Body of pancreas (tissue), 4 donors: Measurements from ENCODE around the gene HOXA11. TPM values are rescaled to one million over a fixed set of nuclear protein-coding genes. Genes with fewer than 3 reads are reported as not detected.

Experiments used
- ATAC-seq: fragments of 150-250 bp; one replicate; pipeline ENCODE4 v1.9.1; 2016
- DNase-seq, 4 donors: peaks; one replicate each; pipeline ENCODE4 v3.0.0-alpha.2; 2019
- H3K27ac ChIP-seq, 4 donors: fragments of 200-600 bp; sonication (generic); 1 replicate in 3 of 4; 2 replicates in 1 of 4; pipeline versions ENCODE4 v1.5.1 to v1.6.1; 2016 to 2019; ENCODE audit warnings: mild to moderate bottlenecking in 1 of 4, mixed read lengths in 1 of 4, moderate library complexity in 1 of 4
- H3K27me3 ChIP-seq, 2 donors: fragments of 200-600 bp; sonication (generic); one replicate each; pipeline ENCODE4 v1.6.0; 2016; ENCODE audit warnings: mild to moderate bottlenecking in 1 of 2
- H3K36me3 ChIP-seq, 2 donors: fragments of 200-600 bp; sonication (generic); replicated peaks in 1 of 2; 2 replicates each; pipeline ENCODE4 v1.5.1; 2016; ENCODE audit warnings: low read depth in 2 of 2; ENCODE audit not compliant: insufficient read depth in 1 of 2
- H3K4me1 ChIP-seq: fragments of 200-600 bp; sonication (generic); one replicate; pipeline ENCODE4 v1.6.0; 2016
- H3K4me3 ChIP-seq, 2 donors: fragments of 200-600 bp; sonication (generic); 1 replicate in 1 of 2; 2 replicates in 1 of 2; pipeline ENCODE4 v1.5.1; 2016 to 2019
- H3K9me3 ChIP-seq, 3 donors: fragments of 200-600 bp; sonication (generic); 1 replicate in 2 of 3; 2 replicates in 1 of 3; pipeline ENCODE4 v1.5.1; 2016
- CTCF ChIP-seq, 7 experiments: fragments of 450-650 bp in 4 of 7; fragments of 200-600 bp in 3 of 7; sonication (generic) in 3 of 7; IDR thresholded peaks; one replicate each; pipeline ENCODE4 v1.5.1; 2016 to 2019; ENCODE audit warnings: antibody characterized with exemption in 7 of 7
- POLR2A ChIP-seq, 3 donors: fragments of 450-650 bp; IDR thresholded peaks; one replicate each; pipeline ENCODE4 v1.6.1; 2016; ENCODE audit warnings: antibody characterized with exemption in 3 of 3, mild to moderate bottlenecking in 2 of 3
- WGBS, 2 donors: methylation state at CpG; one replicate each; pipeline ENCODE4 v1.1.5; 2017; 5-methylcytosine and 5-hydroxymethylcytosine counted together
- intact Hi-C: fragments of 100-400 bp; cut with DNase I; formaldehyde crosslinking; loops from one replicate; pipeline ENCODE4 v1.15.1; 2023
- total RNA-seq, 2 donors: library from RNA; depleted of rRNA; stranded (reverse); fragments of >200 nt; gene quantifications; one replicate each; pipeline ENCODE4 v1.1.0, GENCODE V29; 2016

HOXA11 gene
- total RNA-seq, 2 donors from 2014 or later: not detected

DNA sequence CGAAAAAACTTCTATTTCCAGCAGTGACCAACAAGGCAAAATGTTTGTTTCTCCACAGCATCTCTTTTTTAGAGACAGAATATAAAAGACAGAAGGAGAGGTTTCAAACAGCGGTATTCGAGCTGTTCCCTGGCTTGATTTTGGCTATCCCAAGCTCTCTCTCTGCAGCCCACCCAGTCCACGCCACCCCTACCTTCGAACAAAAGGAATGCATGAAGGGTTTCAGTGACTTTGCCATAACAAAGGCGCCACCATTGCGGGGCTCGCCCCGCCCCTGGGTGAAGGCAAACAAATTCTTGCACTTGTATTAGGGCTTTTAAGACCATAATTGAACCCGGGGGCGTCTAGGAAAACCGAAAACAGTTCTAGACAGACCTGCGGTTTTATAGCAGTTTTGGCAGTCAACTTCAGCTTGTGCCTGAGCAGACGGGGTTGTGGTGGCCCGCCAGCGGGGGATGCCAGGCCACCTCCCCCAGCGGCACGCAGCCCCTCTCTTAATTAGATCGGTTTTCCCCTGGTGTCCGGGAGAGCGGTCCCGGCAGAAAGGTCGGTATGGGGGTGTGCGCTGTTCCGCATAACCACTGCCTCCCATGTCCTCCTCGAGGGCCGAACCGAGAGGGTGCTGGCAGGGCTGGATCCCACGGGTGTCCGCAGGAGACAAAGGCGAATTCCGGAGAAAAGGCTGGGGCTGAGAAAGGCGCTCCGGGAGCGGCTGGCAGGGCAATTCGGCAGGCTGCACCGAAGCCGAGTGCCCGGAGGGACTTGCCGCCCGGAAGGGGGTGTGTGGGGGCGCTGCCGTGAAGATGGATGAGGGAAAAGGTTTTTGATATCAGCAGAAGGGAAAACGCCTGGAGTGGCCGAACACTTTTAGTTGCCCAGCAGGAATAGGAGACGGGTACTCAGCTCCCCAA lies 2.7 kb upstream of the HOXA11 start:
- Histone ChIP-seq H3K27me3 (peaks cover 14 to 78% of the 10 kb centered on the region in 2 donors), H3K4me3 (no peak overlapping the region), H3K4me1 (peaks cover 61% of the 10 kb centered on the region), H3K9me3 (no peaks in the 10 kb centered on the region), H3K27ac (no peak overlapping the region), H3K36me3 (no peaks in the 10 kb centered on the region)
- TF ChIP-seq POLR2A (IDR thresholded peaks at IDR 0.05) (no peak), CTCF (IDR thresholded peaks at IDR 0.05) (no peak)
- DNase-seq (peak in 2 of 4 donors; percentile 8 to 9), ATAC-seq (no peak)
- intact Hi-C loops: no loop called here
- 4 to 10% methylated on average over 29 to 46 of the region's 46 CpGs for WGBS, 2 donors

GRCh38 chr7:27186668-27187474 lies 1.8 kb upstream of the HOXA11 start:
- Histone ChIP-seq H3K27me3 (peaks cover 14 to 78% of the 10 kb centered on the region in 2 donors), H3K4me3 (no peak overlapping the region), H3K4me1 (peaks cover 52% of the 10 kb centered on the region), H3K36me3 (no peaks in the 10 kb centered on the region), H3K27ac (no peak overlapping the region), H3K9me3 (no peaks in the 10 kb centered on the region)
- 17 to 21% methylated on average over 4 of the region's 4 CpGs for WGBS, 2 donors
- TF ChIP-seq POLR2A (IDR thresholded peaks at IDR 0.05): no peak
- TF ChIP-seq CTCF (IDR thresholded peaks at IDR 0.05): no peak
- no peak for ATAC-seq
- intact Hi-C loops: no loop called here
- no peak for DNase-seq

DNA sequence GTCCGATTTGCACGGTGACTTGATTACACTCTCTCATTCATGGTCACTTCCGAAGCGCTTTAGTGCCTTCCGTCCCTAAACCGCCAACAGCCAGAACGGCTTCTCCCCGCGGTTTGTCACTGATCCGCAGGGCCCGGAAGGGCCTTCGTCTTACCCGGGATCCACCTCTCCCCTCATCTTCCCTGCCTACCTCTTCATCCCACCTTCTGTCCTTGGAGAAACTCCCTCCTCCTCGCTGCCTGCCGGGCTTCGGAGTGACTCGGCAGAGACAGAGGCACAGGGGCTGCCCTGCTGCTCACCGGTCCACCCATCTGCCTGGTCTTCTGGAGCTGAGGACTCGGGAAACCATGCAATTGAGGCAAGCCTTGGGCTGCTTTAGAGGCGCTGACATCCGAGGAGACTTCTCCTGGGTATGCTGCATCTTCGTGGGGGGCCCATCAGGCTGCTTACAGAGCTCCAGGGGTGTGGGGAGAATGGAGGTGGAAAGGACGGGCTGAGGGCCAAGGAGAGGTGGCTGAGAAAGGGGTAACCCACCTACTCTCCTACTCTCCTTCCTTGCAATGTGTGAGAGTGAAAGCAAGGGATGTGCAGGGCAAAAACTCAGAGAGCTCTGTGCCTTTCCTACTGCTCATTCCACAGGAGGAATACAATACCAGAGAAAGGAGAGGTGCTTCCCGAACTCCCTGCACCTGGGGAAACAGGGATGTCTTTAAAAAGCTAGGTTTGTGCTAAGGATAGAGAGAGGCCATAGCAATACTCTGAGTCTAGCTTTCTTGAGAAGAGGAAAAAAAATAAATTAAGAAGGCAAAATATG lies 1.0 kb upstream of the HOXA11 start:
- 6 to 10% methylated on average over 23 to 24 of the region's 24 CpGs for WGBS, 2 donors
- TF ChIP-seq CTCF (IDR thresholded peaks at IDR 0.05) (no peak), POLR2A (IDR thresholded peaks at IDR 0.05) (no peak)
- no peaks in the 10 kb centered on the region for H3K9me3 ChIP-seq
- peaks cover 14 to 72% of the 10 kb centered on the region in 2 donors for H3K27me3 ChIP-seq
- no peak overlapping the region for H3K4me3 ChIP-seq
- H3K4me1 ChIP-seq: peaks cover 52% of the 10 kb centered on the region
- intact Hi-C loops: no loop called here
- DNase-seq (peak in 2 of 4 donors; percentile 8 to 9), ATAC-seq (no peak)
- H3K27ac ChIP-seq: no peak overlapping the region
- no peaks in the 10 kb centered on the region for H3K36me3 ChIP-seq

DNA sequence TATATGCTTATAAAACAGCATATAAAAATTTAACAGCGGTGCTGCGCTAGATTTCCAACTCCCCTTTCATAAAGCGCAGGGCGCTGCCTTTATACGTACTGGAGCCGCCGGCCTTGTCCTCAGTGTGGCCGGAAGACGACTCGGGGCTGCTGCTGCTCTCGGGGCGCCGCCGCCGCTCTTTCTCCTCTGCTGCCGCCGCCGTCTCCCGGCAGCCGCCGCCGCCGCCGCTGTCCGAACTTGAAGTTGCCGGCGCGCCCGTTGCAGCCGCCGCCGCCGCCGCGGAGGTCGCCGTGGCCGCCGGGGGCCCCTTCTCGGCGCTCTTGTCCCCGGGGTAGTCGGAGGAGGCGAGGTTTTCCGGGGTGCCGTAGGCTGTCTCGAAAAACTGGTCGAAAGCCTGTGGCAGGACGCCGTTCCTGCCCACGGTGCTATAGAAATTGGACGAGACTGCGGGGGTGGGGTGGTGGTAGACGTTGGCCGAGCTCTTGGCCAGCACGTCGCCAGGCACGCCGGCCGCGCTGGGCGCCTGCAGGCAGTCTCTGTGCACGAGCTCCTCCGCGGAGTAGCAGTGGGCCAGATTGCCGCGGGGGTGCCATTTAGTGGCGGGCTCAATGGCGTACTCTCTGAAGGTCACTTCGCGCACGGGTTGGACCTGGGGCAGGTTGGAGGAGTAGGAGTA lies 557 bp downstream of the HOXA11 start:
- DNase-seq: peak in 2 of 4 donors; percentile 15 to 28
- H3K36me3 ChIP-seq: no peaks in the 10 kb centered on the region
- intact Hi-C loops: no loop called here
- no peaks in the 10 kb centered on the region for H3K9me3 ChIP-seq
- H3K4me3 ChIP-seq: no peak overlapping the region
- peaks cover 60% of the 10 kb centered on the region for H3K4me1 ChIP-seq
- no peak for ATAC-seq
- peaks cover 14 to 78% of the 10 kb centered on the region in 2 donors for H3K27me3 ChIP-seq
- TF ChIP-seq POLR2A (IDR thresholded peaks at IDR 0.05) (no peak), CTCF (IDR thresholded peaks at IDR 0.05) (no peak)
- WGBS, 2 donors: 6 to 15% methylated on average over 16 to 65 of the region's 72 CpGs
- no peak overlapping the region for H3K27ac ChIP-seq
